OCI-LY1 (cell line): ENCODE measurements around the gene COLEC12.

Experiments used
- H2AFZ ChIP-seq: fragments of 200-600 bp; sonication (generic), shearing (Covaris generic); 2 replicates; pipeline ENCODE4 v1.6.0; 2014; ENCODE audit warnings: antibody characterized with exemption, mild to moderate bottlenecking, low read length
- H3F3A ChIP-seq: fragments of 200-600 bp; sonication (generic), shearing (Covaris generic); 2 replicates; pipeline ENCODE4 v1.6.0; 2014; ENCODE audit warnings: mild to moderate bottlenecking, antibody characterized with exemption, low read length, moderate library complexity; ENCODE audit not compliant: insufficient read depth
- H3K27ac ChIP-seq: fragments of 200-600 bp; sonication (generic); 2 replicates; pipeline ENCODE4 v1.5.1; 2014; ENCODE audit warnings: low read length, mixed run types, mild to moderate bottlenecking, low read depth; ENCODE audit not compliant: poor library complexity, severe bottlenecking
- H3K27me3 ChIP-seq: fragments of 200-600 bp; sonication (generic); 2 replicates; pipeline ENCODE4 v1.6.0; 2014; ENCODE audit warnings: antibody characterized with exemption, mild to moderate bottlenecking, low read length, moderate library complexity; ENCODE audit not compliant: insufficient read depth
- H3K36me3 ChIP-seq: fragments of 200-600 bp; sonication (generic); 2 replicates; pipeline ENCODE4 v1.6.1; 2014; ENCODE audit warnings: mild to moderate bottlenecking, antibody characterized with exemption, low read length, moderate library complexity, mixed read lengths; ENCODE audit not compliant: insufficient read depth
- H3K4me1 ChIP-seq: fragments of 200-600 bp; sonication (generic); 2 replicates; pipeline ENCODE4 v1.5.1; 2014; ENCODE audit warnings: mild to moderate bottlenecking, low read length, moderate library complexity; ENCODE audit not compliant: insufficient read depth, severe bottlenecking
- H3K4me2 ChIP-seq: fragments of 200-600 bp; sonication (generic), shearing (Covaris generic); 2 replicates; pipeline ENCODE4 v1.6.1; 2014; ENCODE audit warnings: low read length
- H3K4me3 ChIP-seq: fragments of 200-600 bp; sonication (generic); 2 replicates; pipeline ENCODE4 v1.5.1; 2014; ENCODE audit warnings: low read length, low read depth, mild to moderate bottlenecking, mixed read lengths; ENCODE audit not compliant: poor library complexity, severe bottlenecking
- H3K79me2 ChIP-seq: fragments of 200-600 bp; shearing (Covaris generic); 2 replicates; pipeline ENCODE4 v1.6.1; 2016; ENCODE audit warnings: mixed run types, low read length, mixed read lengths; ENCODE audit not compliant: insufficient read depth
- H3K9ac ChIP-seq: fragments of 200-600 bp; sonication (generic), shearing (Covaris generic); 2 replicates; pipeline ENCODE4 v1.6.1; 2014; ENCODE audit warnings: mild to moderate bottlenecking, low read length, mixed read lengths
- H3K9me2 ChIP-seq: fragments of 200-600 bp; sonication (generic), shearing (Covaris generic); 2 replicates; pipeline ENCODE4 v1.6.1; 2014; ENCODE audit warnings: low read depth, mild to moderate bottlenecking, low read length, mixed read lengths
- H3K9me3 ChIP-seq: fragments of 200-600 bp; shearing (Covaris generic); 2 replicates; pipeline ENCODE4 v1.6.1; 2014; ENCODE audit warnings: low read length, mixed read lengths
- H4K20me1 ChIP-seq: fragments of 200-600 bp; sonication (generic), shearing (Covaris generic); 2 replicates; pipeline ENCODE4 v1.6.0; 2016; ENCODE audit warnings: mild to moderate bottlenecking, low read length; ENCODE audit not compliant: insufficient read depth
- EZH2 ChIP-seq: fragments of 200-600 bp; sonication (generic), shearing (Covaris generic); IDR thresholded peaks from 2 replicates; pipeline ENCODE4 v1.8.0; 2017; ENCODE audit warnings: borderline replicate concordance, mixed run types, mild to moderate bottlenecking, antibody characterized with exemption, low read length, moderate library complexity, mixed read lengths
- TF ChIP-seq, protein P1 (sequence below): fragments of 200-600 bp; sonication (generic), shearing (Covaris generic); IDR thresholded peaks from 2 replicates; pipeline ENCODE4 v1.5.1; 2017; ENCODE audit warnings: mild to moderate bottlenecking, antibody characterized with exemption, low read length, moderate library complexity, mixed read lengths

Gene COLEC12

DNA sequence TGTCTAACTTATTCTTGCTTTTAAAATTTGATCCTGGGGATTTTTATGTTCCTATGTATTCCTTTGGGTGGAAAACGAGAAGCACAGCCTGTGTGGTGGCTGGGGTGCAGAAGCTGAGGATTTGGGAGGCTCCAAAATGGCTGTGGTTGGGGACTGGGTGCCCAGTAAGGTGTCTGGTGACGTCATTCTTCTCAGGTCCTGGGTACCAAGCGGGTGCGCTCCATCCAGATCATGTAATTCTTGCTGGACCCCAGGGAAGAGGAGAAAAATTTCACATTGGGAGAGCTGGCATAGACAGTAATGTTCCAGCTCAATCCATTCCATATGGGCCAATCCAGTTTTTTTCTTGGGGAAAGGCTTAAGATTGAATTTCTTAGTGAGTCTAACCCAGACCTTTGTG, 171.6 kb downstream of the COLEC12 start:
- TF ChIP-seq, protein P1, sequence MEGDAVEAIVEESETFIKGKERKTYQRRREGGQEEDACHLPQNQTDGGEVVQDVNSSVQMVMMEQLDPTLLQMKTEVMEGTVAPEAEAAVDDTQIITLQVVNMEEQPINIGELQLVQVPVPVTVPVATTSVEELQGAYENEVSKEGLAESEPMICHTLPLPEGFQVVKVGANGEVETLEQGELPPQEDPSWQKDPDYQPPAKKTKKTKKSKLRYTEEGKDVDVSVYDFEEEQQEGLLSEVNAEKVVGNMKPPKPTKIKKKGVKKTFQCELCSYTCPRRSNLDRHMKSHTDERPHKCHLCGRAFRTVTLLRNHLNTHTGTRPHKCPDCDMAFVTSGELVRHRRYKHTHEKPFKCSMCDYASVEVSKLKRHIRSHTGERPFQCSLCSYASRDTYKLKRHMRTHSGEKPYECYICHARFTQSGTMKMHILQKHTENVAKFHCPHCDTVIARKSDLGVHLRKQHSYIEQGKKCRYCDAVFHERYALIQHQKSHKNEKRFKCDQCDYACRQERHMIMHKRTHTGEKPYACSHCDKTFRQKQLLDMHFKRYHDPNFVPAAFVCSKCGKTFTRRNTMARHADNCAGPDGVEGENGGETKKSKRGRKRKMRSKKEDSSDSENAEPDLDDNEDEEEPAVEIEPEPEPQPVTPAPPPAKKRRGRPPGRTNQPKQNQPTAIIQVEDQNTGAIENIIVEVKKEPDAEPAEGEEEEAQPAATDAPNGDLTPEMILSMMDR, result no peak
- no peak for TF ChIP-seq EZH2
- H3K9me3 ChIP-seq, result no peaks in the 10 kb centered on the region
- no peak overlapping the region for H3K4me2 ChIP-seq
- H2AFZ ChIP-seq, result no peak overlapping the region
- H3K4me1 ChIP-seq, result no peaks in the 10 kb centered on the region
- no peaks in the 10 kb centered on the region for H3K79me2 ChIP-seq
- no peak overlapping the region for H3K27ac ChIP-seq
- no peaks in the 10 kb centered on the region for H3K9me2 ChIP-seq
- H3K27me3 ChIP-seq, result no peaks in the 10 kb centered on the region
- H3K36me3 ChIP-seq, result no peaks in the 10 kb centered on the region
- H3K4me3 ChIP-seq, result no peak overlapping the region
- no peaks in the 10 kb centered on the region for H4K20me1 ChIP-seq
- no peaks in the 10 kb centered on the region for H3F3A ChIP-seq
- H3K9ac ChIP-seq, result no peak overlapping the region

DNA sequence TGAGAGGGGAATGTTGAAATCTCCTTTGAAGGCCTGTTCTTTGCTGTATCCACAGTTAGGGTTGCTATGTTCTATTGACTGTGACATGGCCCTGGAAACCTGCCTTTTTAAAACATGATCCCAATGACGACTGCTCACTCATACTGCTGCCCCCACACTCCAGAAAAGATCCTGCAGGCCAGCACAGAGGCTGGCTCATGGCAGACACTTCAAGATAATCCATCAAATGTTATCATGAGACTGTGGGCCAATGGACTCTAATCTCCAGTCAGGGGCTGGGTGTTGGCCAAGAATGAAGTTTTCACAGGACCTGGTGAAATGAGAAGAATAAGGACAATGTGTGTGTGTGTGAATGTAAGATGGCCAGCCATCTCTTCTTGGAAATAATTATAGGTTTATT, 173.7 kb downstream of the COLEC12 start:
- H3K27ac ChIP-seq, result no peak overlapping the region
- H2AFZ ChIP-seq, result no peak overlapping the region
- H3K4me3 ChIP-seq, result no peak overlapping the region
- H3K9me2 ChIP-seq, result no peaks in the 10 kb centered on the region
- no peaks in the 10 kb centered on the region for H3K27me3 ChIP-seq
- TF ChIP-seq EZH2, result no peak
- TF ChIP-seq, protein P1, result no peak
- H3K9ac ChIP-seq, result no peak overlapping the region
- H3K4me2 ChIP-seq, result no peak overlapping the region
- H3K9me3 ChIP-seq, result no peaks in the 10 kb centered on the region
- H3K79me2 ChIP-seq, result no peaks in the 10 kb centered on the region
- H3K4me1 ChIP-seq, result no peaks in the 10 kb centered on the region
- no peaks in the 10 kb centered on the region for H3K36me3 ChIP-seq
- H3F3A ChIP-seq, result no peaks in the 10 kb centered on the region
- no peaks in the 10 kb centered on the region for H4K20me1 ChIP-seq

DNA sequence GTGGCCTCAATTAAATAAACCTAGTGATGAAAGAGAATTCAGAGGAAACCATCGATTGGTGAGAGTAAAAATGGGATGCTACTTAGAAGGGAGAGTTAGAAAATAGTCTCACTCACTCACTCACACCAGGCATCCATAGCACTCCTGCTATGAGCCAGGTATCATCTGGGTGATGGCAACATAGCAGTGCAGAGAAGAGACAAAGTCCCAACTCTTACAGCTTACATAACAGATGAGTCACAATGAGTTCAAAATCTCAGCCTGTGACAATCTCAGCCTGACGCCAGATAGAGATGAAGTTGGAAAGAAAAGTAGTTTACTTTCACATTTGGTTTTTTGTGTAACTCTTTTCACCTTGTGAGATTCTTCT, 177.3 kb downstream of the COLEC12 start:
- no peak overlapping the region for H3K4me3 ChIP-seq
- H3K27ac ChIP-seq, result no peak overlapping the region
- H3K9ac ChIP-seq, result no peak overlapping the region
- no peaks in the 10 kb centered on the region for H4K20me1 ChIP-seq
- H3K27me3 ChIP-seq, result no peaks in the 10 kb centered on the region
- no peaks in the 10 kb centered on the region for H3K9me3 ChIP-seq
- no peak overlapping the region for H3K4me2 ChIP-seq
- H3K36me3 ChIP-seq, result no peaks in the 10 kb centered on the region
- no peaks in the 10 kb centered on the region for H3K79me2 ChIP-seq
- no peaks in the 10 kb centered on the region for H3F3A ChIP-seq
- no peak for TF ChIP-seq EZH2
- TF ChIP-seq, protein P1, result no peak
- H3K4me1 ChIP-seq, result no peaks in the 10 kb centered on the region
- no peaks in the 10 kb centered on the region for H3K9me2 ChIP-seq
- H2AFZ ChIP-seq, result no peak overlapping the region
